Trophoblast cell (in vitro differentiated cells and primary cell): ENCODE results near the gene RASSF1.
A peak's percentile ranks its signal among the peaks of the same experiment; 100 is the strongest.

Experiments used
- DNase-seq, 2 donors: peaks; one replicate each; pipeline ENCODE4 v3.0.0-alpha.2; 2016
- H2AFZ ChIP-seq: 2 replicates; pipeline ENCODE4 v1.6.1; 2013; ENCODE audit warnings: low read length, moderate library complexity, mild to moderate bottlenecking; ENCODE audit not compliant: insufficient read depth, poor library complexity
- H2AK5ac ChIP-seq: 2 replicates; pipeline ENCODE4 v1.6.1; 2013; ENCODE audit warnings: mild to moderate bottlenecking, low read length
- H2BK120ac ChIP-seq: 2 replicates; pipeline ENCODE4 v1.6.1; 2013; ENCODE audit warnings: low read length, mild to moderate bottlenecking, moderate library complexity; ENCODE audit not compliant: insufficient read depth, poor library complexity
- H2BK12ac ChIP-seq: 2 replicates; pipeline ENCODE4 v1.6.1; 2013; ENCODE audit warnings: mild to moderate bottlenecking, low read length, moderate library complexity
- H2BK5ac ChIP-seq: 2 replicates; pipeline ENCODE4 v1.6.1; 2013; ENCODE audit warnings: low read length, low read depth, moderate library complexity, mild to moderate bottlenecking; ENCODE audit not compliant: poor library complexity
- H3K14ac ChIP-seq: 2 replicates; pipeline ENCODE4 v1.6.1; 2013; ENCODE audit warnings: mild to moderate bottlenecking, low read length
- H3K18ac ChIP-seq: 2 replicates; pipeline ENCODE4 v1.6.1; 2013; ENCODE audit warnings: mild to moderate bottlenecking, low read length
- H3K23ac ChIP-seq: 2 replicates; pipeline ENCODE4 v1.6.1; 2013; ENCODE audit warnings: low read length
- H3K27ac ChIP-seq: 2 replicates; pipeline ENCODE4 v1.5.1; 2013; ENCODE audit warnings: low read depth, mild to moderate bottlenecking, inconsistent platforms, low read length, moderate library complexity
- H3K27me3 ChIP-seq: 2 replicates; pipeline ENCODE4 v1.6.1; 2013; ENCODE audit warnings: inconsistent platforms, mild to moderate bottlenecking, low read length, moderate library complexity; ENCODE audit not compliant: insufficient read depth
- H3K36me3 ChIP-seq, 2 experiments: 1 replicate in 1 of 2; 2 replicates in 1 of 2; pipeline ENCODE4 v1.6.1; 2013; ENCODE audit warnings: low read length in 2 of 2, mild to moderate bottlenecking in 2 of 2, moderate library complexity in 1 of 2; ENCODE audit not compliant: insufficient read depth in 2 of 2, control insufficient read depth in 1 of 2
- H3K4ac ChIP-seq: 2 replicates; pipeline ENCODE4 v1.6.1; 2013; ENCODE audit warnings: low read depth, mild to moderate bottlenecking, low read length, moderate library complexity
- H3K4me1 ChIP-seq, 2 experiments: 1 replicate in 1 of 2; 2 replicates in 1 of 2; pipeline ENCODE4 v1.6.1; 2013; ENCODE audit warnings: low read length in 2 of 2, mild to moderate bottlenecking in 2 of 2, moderate library complexity in 1 of 2; ENCODE audit not compliant: insufficient read depth in 2 of 2, control insufficient read depth in 1 of 2
- H3K4me2 ChIP-seq: 2 replicates; pipeline ENCODE4 v1.6.1; 2013; ENCODE audit warnings: inconsistent platforms, mild to moderate bottlenecking, low read length, moderate library complexity
- H3K4me3 ChIP-seq: 2 replicates; pipeline ENCODE4 v1.5.1; 2013; ENCODE audit warnings: mild to moderate bottlenecking, low read depth, low read length, inconsistent platforms
- H3K79me1 ChIP-seq: one replicate; pipeline ENCODE4 v1.6.1; 2013; ENCODE audit warnings: low read length
- H3K79me2 ChIP-seq: 2 replicates; pipeline ENCODE4 v1.6.1; 2013; ENCODE audit warnings: low read length, mild to moderate bottlenecking; ENCODE audit not compliant: control insufficient read depth, insufficient read depth, poor library complexity
- H3K9ac ChIP-seq: 2 replicates; pipeline ENCODE4 v1.6.1; 2013; ENCODE audit warnings: mild to moderate bottlenecking, low read length
- H3K9me3 ChIP-seq: 2 replicates; pipeline ENCODE4 v1.6.1; 2013; ENCODE audit warnings: low read depth, mild to moderate bottlenecking, control low read depth, inconsistent platforms, low read length; ENCODE audit not compliant: insufficient read depth
- H4K12ac ChIP-seq: 2 replicates; pipeline ENCODE4 v1.6.1; 2013; ENCODE audit warnings: low read depth, mild to moderate bottlenecking, low read length, moderate library complexity
- H4K8ac ChIP-seq: 2 replicates; pipeline ENCODE4 v1.6.1; 2013; ENCODE audit warnings: low read depth, mild to moderate bottlenecking, low read length, moderate library complexity
- H4K91ac ChIP-seq: one replicate; pipeline ENCODE4 v1.6.1; 2013; ENCODE audit warnings: low read depth, mild to moderate bottlenecking, low read length, moderate library complexity
- WGBS: extraction: QIAGEN DNeasy Blood & Tissue Kit; methylation state at CpG from one replicate; pipeline ENCODE4 v1.1.7; 2013; ENCODE audit warnings: missing lambda C conversion rate; ENCODE audit not compliant: insufficient read length, insufficient coverage; ENCODE audit errors: extremely low coverage; 5-methylcytosine and 5-hydroxymethylcytosine counted together

The RASSF1 gene

DNA sequence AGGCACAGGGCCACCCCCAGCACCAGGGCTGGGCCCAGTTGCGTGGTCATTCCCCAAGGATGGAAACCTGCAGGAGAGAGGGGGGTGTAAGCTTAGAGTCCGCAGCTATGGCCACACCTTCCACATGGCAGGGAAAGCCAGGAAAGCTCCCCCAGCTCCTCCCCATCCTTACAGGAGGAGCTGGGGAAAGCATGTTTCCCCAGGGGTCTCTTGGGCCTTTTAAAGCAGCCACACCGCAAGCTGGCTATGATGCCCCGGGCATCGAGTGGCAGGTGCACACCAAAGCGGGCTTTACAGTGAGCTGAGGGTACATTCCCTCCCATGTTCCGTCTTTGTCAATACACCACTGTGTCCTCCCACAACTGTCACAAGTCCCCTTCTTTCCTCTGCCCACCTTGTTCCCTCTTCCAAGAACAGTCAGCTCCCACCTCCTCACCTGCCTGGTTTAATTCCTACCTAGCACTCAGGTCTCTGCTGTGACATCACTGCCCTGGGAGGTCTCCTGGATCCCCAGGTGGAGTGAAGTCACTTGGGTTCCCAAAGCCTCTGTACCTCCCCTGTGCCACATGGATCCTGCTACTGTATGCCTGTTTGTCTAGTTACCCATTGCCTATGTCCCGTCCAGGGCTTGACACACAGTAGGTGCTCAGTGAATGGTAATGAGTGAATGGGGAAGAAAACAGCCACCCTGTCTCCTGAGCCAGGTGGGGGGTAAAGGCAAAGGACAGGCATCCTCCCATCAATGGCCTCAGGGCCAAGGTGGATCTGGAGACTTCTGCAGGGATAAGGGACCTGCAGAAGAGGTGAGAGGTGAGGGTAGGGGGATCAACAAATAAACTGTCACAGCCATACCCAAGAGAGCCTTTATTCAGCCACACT is 44.8 kb downstream of the RASSF1 start:
- H3K79me2 ChIP-seq: peaks cover 7% of the 10 kb centered on the region
- H3K23ac ChIP-seq: no peak overlapping the region
- no peak overlapping the region for H4K12ac ChIP-seq
- H2AFZ ChIP-seq: no peak overlapping the region
- H3K4ac ChIP-seq: no peak overlapping the region
- no peaks in the 10 kb centered on the region for H3K27me3 ChIP-seq
- no peak overlapping the region for H2BK120ac ChIP-seq
- H4K91ac ChIP-seq: no peak overlapping the region
- peaks cover 27% of the 10 kb centered on the region for H3K79me1 ChIP-seq
- no peak overlapping the region for H3K14ac ChIP-seq
- no peak overlapping the region for H2AK5ac ChIP-seq
- H3K9ac ChIP-seq: no peak overlapping the region
- DNase-seq: no peak
- H2BK5ac ChIP-seq: no peak overlapping the region
- H3K4me3 ChIP-seq: no peak overlapping the region
- no peak overlapping the region for H3K18ac ChIP-seq
- H2BK12ac ChIP-seq: no peak overlapping the region
- peaks cover 4 to 5% of the 10 kb centered on the region in 2 experiments for H3K36me3 ChIP-seq
- no peak overlapping the region for H3K4me2 ChIP-seq
- no peaks in the 10 kb centered on the region for H3K9me3 ChIP-seq
- H3K27ac ChIP-seq: no peak overlapping the region
- H3K4me1 ChIP-seq: peaks cover 18 to 26% of the 10 kb centered on the region in 2 experiments
- no CpG with 5 or more reads among the region's 8 CpGs for WGBS
- no peak overlapping the region for H4K8ac ChIP-seq

DNA sequence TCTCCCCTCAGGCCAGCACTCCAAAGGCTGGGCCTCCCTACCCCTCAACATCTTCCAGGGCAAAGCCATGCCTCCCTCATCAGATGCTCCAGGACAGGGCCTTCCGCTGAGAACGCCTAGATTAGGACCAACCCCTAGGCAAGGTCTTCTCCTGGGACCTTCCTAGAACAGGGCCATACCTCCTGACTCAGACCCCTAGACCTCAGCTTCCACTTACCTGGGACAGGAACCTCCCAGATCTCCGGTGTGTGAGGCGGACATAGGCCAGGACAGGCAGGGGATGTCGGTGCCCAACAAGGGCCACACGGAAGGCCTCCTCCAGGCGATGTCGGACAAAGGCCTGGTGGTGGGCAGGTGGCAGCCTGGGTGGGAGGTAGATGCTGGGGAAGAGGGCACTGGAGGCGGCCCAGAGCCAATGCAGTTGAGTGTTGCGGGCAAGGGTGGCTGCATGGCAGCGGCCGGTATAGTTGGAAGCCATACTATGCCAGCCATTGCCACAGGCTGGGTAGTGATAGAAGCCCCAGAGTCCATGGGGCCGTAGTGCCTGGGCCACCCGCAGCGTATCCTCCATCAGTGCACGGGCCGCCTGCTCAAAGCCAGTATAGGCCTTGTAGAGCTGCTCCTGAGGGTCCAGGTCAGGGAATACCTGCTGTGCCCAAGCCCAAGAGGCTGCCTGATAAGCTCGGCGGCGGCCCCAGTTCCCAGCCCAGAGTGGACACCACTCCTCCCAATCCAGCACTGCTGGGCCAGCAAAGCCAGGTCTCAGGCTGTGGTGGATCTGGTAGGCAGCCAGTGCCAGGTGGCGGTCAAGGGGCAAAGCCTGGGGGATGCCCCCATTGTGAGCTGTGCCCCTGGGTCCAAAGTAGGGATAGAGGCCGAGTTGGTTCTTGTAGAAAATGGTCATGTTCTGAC is 45.9 kb downstream of the RASSF1 start:
- no peak overlapping the region for H2BK5ac ChIP-seq
- H3K27me3 ChIP-seq: no peaks in the 10 kb centered on the region
- no peak overlapping the region for H3K4ac ChIP-seq
- no peak overlapping the region for H4K91ac ChIP-seq
- no peak overlapping the region for H2AK5ac ChIP-seq
- H3K79me1 ChIP-seq: peaks cover 18% of the 10 kb centered on the region
- H3K23ac ChIP-seq: no peak overlapping the region
- H3K4me3 ChIP-seq: no peak overlapping the region
- H3K27ac ChIP-seq: no peak overlapping the region
- no peak overlapping the region for H2BK120ac ChIP-seq
- no peaks in the 10 kb centered on the region for H3K9me3 ChIP-seq
- H3K18ac ChIP-seq: no peak overlapping the region
- H3K14ac ChIP-seq: no peak overlapping the region
- no peak overlapping the region for H3K9ac ChIP-seq
- no peak overlapping the region for H4K8ac ChIP-seq
- H3K4me1 ChIP-seq: peaks cover 9 to 16% of the 10 kb centered on the region in 2 experiments
- WGBS: no CpG with 5 or more reads among the region's 22 CpGs
- H3K4me2 ChIP-seq: no peak overlapping the region
- no peak for DNase-seq
- no peak overlapping the region for H2AFZ ChIP-seq
- H3K79me2 ChIP-seq: peaks cover 7% of the 10 kb centered on the region
- H4K12ac ChIP-seq: no peak overlapping the region
- no peak overlapping the region for H2BK12ac ChIP-seq
- H3K36me3 ChIP-seq: peaks cover 12% of the 10 kb centered on the region in 2 experiments

DNA sequence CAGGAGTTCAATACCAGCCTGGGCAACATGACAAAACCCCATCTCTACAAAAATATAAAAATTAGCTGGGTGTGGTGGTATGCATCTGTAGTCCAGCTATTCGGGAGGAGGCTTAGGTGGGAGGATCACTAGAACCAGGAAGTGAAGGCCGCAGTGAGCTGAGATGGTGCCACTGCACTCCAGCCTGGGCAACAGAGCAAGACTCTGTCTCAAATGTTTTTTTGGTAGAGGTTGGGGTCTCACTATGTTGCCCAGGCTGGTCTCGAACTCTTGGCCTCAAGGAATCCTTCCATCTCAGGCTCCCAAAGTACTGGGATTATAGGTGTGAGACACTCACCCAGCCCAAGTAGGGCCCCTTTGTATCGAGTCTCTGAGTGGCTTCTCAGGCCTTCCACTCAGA is 46.5 kb downstream of the RASSF1 start:
- no peak overlapping the region for H4K91ac ChIP-seq
- no peak overlapping the region for H3K9ac ChIP-seq
- H2AK5ac ChIP-seq: no peak overlapping the region
- H2AFZ ChIP-seq: no peak overlapping the region
- H3K27ac ChIP-seq: no peak overlapping the region
- no peak overlapping the region for H3K4me3 ChIP-seq
- H3K4me1 ChIP-seq: peaks cover 9 to 15% of the 10 kb centered on the region in 2 experiments
- no peaks in the 10 kb centered on the region for H3K27me3 ChIP-seq
- H2BK120ac ChIP-seq: no peak overlapping the region
- no peak overlapping the region for H3K4ac ChIP-seq
- H3K9me3 ChIP-seq: no peaks in the 10 kb centered on the region
- H3K14ac ChIP-seq: no peak overlapping the region
- no peak overlapping the region for H2BK5ac ChIP-seq
- H4K8ac ChIP-seq: no peak overlapping the region
- H3K36me3 ChIP-seq: peaks cover 19% of the 10 kb centered on the region in 2 experiments
- no peak overlapping the region for H3K18ac ChIP-seq
- H3K23ac ChIP-seq: no peak overlapping the region
- peaks cover 7% of the 10 kb centered on the region for H3K79me2 ChIP-seq
- H3K79me1 ChIP-seq: peaks cover 17% of the 10 kb centered on the region
- no CpG with 5 or more reads among the region's 4 CpGs for WGBS
- H2BK12ac ChIP-seq: no peak overlapping the region
- H4K12ac ChIP-seq: no peak overlapping the region
- no peak overlapping the region for H3K4me2 ChIP-seq
- no peak for DNase-seq

DNA sequence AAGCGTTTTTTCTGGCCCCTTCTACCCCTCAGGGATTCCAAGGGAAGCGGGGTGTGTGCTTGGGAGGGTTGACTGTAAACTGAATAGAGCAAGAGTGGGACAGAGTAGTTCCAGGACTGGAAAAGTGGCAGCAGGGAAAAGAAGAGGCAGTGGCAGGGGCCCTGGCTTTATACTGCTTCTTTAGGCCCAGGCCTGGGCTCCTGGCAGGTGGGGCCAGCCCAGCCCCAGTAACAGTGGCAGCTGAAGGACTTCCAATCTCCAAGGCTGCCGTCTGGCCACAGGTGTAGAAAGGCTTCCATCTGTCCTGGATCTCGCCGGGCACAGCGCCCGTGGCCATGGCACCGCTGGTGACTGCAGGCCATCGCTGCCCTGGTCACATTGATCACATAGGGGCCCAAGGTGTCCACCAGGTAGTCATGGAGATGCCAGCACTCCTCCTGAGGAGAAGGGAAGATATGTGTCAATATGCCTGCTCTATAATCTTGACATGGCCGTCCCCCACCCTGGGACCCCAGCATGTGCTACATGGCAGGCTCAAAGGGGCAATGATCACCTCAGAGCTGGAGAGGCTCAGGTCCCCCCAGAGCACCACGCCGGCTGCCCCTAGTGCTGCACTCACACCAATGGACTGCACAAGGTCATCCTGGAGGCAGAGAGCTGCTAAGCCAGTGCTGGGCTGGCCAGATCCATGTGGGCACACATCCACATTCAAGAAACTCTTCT is 47.4 kb downstream of the RASSF1 start:
- Histone ChIP-seq H3K27me3 (no peaks in the 10 kb centered on the region), H2BK12ac (no peak overlapping the region), H2BK5ac (no peak overlapping the region), H3K79me1 (peaks cover 10% of the 10 kb centered on the region), H3K4me2 (no peak overlapping the region), H4K12ac (peak overlapping the region; percentile 82), H3K36me3 (peaks cover 27 to 28% of the 10 kb centered on the region in 2 experiments), H3K9ac (no peak overlapping the region), H3K4me1 (peaks cover 6 to 11% of the 10 kb centered on the region in 2 experiments), H3K27ac (no peak overlapping the region), H3K14ac (no peak overlapping the region), H3K4ac (no peak overlapping the region), H2AFZ (no peak overlapping the region), H4K8ac (peak overlapping the region; percentile 93), H3K4me3 (no peak overlapping the region), H3K18ac (no peak overlapping the region), H3K23ac (no peak overlapping the region), H3K79me2 (peaks cover 4% of the 10 kb centered on the region), H4K91ac (peak overlapping the region; percentile 53), H2AK5ac (no peak overlapping the region), H3K9me3 (peaks cover 1% of the 10 kb centered on the region), H2BK120ac (no peak overlapping the region)
- WGBS: no CpG with 5 or more reads among the region's 12 CpGs
- DNase-seq: no peak
